HG03521 (cell line): Measurements from ENCODE around the gene RAB10.
"Not testable (repeated sequence)": the region's sequence is repeated elsewhere in the genome, so short reads cannot be mapped to it uniquely, and the experiment has no call there.

Experiments used
- ATAC-seq: cut with Tn5 transposase; IDR thresholded peaks from one replicate; pipeline ENCODE4 v1.9.1; 2021; ENCODE audit warnings: mild to moderate bottlenecking, moderate library complexity; ENCODE audit not compliant: unreplicated experiment

The RAB10 gene

GRCh38 chr2:26086779-26087178 is 52.9 kb downstream of the RAB10 start:
- no peak for ATAC-seq

- ATAC-seq: no peak
These were observed 54.3 kb downstream of the RAB10 start for GRCh38 chr2:26088038-26088643.

- not testable (repeated sequence) for ATAC-seq
These were observed 55.0 kb downstream of the RAB10 start for GRCh38 chr2:26088931-26089330.

GRCh38 chr2:26089337-26089736 is 55.5 kb downstream of the RAB10 start:
- ATAC-seq: no peak

- ATAC-seq: no peak
These were observed 61.9 kb downstream of the RAB10 start for GRCh38 chr2:26095758-26096157.

GRCh38 chr2:26099933-26100332 is 66.0 kb downstream of the RAB10 start:
- ATAC-seq: no peak

- ATAC-seq: no peak
These were observed 66.5 kb downstream of the RAB10 start for GRCh38 chr2:26100384-26100783.

GRCh38 chr2:26103752-26104151 is 69.9 kb downstream of the RAB10 start:
- ATAC-seq: no peak

- not testable (repeated sequence) for ATAC-seq
These were observed 74.8 kb downstream of the RAB10 start for GRCh38 chr2:26108701-26109100.

GRCh38 chr2:26112201-26112600 is 78.3 kb downstream of the RAB10 start:
- no peak for ATAC-seq

- no peak for ATAC-seq
These were observed 80.3 kb downstream of the RAB10 start for GRCh38 chr2:26114151-26114550.

- ATAC-seq: no peak
These were observed 84.8 kb downstream of the RAB10 start for GRCh38 chr2:26118682-26119081.

- no peak for ATAC-seq
These were observed 85.6 kb downstream of the RAB10 start for GRCh38 chr2:26119521-26119920.

GRCh38 chr2:26122630-26123029 is 88.7 kb downstream of the RAB10 start:
- no peak for ATAC-seq

- no peak for ATAC-seq
These were observed 89.5 kb downstream of the RAB10 start for GRCh38 chr2:26123426-26123825.

GRCh38 chr2:26126074-26126473 is 92.2 kb downstream of the RAB10 start:
- ATAC-seq: no peak

- ATAC-seq: no peak
These were observed 94.3 kb downstream of the RAB10 start for GRCh38 chr2:26128176-26128575.

GRCh38 chr2:26130763-26131162 is 96.9 kb downstream of the RAB10 start:
- ATAC-seq: no peak

GRCh38 chr2:26136451-26136850 is 102.6 kb downstream of the RAB10 start:
- no peak for ATAC-seq

GRCh38 chr2:26139269-26140183 is 105.6 kb downstream of the RAB10 start:
- ATAC-seq: no peak

GRCh38 chr2:26141145-26141769 is 107.4 kb downstream of the RAB10 start:
- no peak for ATAC-seq

- ATAC-seq: no peak
These were observed 110.1 kb downstream of the RAB10 start for GRCh38 chr2:26144031-26144430.
